ENCODE measurements around the gene PCSK2.

DNA sequence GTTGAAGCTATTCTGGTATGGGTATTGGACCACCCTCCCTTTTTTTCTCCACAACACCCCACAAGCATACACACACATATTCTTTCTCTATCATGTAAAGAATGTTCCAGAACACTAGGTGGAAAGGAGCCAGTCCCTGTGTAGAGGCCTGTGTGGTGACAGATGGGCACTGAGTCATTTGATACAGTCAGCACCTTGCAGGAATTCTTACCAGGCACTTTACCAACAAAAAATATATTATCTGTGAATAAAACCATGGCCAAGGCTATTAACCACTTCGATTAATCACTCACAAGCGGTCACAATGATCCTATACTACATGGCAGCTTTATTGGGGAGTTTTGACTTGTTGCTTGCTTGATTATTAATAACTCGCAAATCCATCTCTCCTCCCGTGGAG, 154.9 kb downstream of the PCSK2 start:
- TF ChIP-seq, protein P1, sequence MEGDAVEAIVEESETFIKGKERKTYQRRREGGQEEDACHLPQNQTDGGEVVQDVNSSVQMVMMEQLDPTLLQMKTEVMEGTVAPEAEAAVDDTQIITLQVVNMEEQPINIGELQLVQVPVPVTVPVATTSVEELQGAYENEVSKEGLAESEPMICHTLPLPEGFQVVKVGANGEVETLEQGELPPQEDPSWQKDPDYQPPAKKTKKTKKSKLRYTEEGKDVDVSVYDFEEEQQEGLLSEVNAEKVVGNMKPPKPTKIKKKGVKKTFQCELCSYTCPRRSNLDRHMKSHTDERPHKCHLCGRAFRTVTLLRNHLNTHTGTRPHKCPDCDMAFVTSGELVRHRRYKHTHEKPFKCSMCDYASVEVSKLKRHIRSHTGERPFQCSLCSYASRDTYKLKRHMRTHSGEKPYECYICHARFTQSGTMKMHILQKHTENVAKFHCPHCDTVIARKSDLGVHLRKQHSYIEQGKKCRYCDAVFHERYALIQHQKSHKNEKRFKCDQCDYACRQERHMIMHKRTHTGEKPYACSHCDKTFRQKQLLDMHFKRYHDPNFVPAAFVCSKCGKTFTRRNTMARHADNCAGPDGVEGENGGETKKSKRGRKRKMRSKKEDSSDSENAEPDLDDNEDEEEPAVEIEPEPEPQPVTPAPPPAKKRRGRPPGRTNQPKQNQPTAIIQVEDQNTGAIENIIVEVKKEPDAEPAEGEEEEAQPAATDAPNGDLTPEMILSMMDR (conservative IDR thresholded peaks at IDR 0.05), result no peak
- no peak for TF ChIP-seq ZFX (IDR thresholded peaks at IDR 0.05)
